Measurements from ENCODE around the gene SPG21. TPM values are rescaled to one million over a fixed set of nuclear protein-coding genes. Genes with fewer than 3 reads are reported as not detected.

The SPG21 gene
- total and polyA plus RNA-seq, 2 of the 13 experiments (the other 11 are each of a cell fraction or from before 2014, with no cell fraction given) = 36.7 to 42.4 TPM

- POLR2A ChIA-PET = interaction anchor here (1.2 kb wide), 1 partner anchor 35 kb away, joined by 3 read pairs; no protein-coding TSS in a partner anchor
- Histone ChIP-seq H3K36me3 (replicated peaks in 1 of 2; ENCODE audit: control insufficient read depth in 1 of 2, insufficient read depth in 2 of 2, low read length in 2 of 2) (no peaks in the 10 kb centered on the region), H3K4me2 (ENCODE audit: low read depth, low read length) (no peak overlapping the region), H3K27ac (ENCODE audit: extremely low read length, insufficient read depth, low read length) (no peak overlapping the region), H3K4me3 (replicated peaks in 1 of 3; ENCODE audit: insufficient read depth in 1 of 3, low read depth in 2 of 3, low read length in 3 of 3) (no peak overlapping the region), H2AFZ (ENCODE audit: low read length) (no peak overlapping the region), H4K20me1 (ENCODE audit: insufficient read depth, low read length) (no peaks in the 10 kb centered on the region), H3K4me1 (ENCODE audit: insufficient read depth, low read length) (peaks cover 13% of the 10 kb centered on the region), H3K27me3 (ENCODE audit: control insufficient read depth in 1 of 2, insufficient read depth in 2 of 2, low read length in 2 of 2) (peaks cover 1 to 35% of the 10 kb centered on the region in 2 experiments; a peak in 3 of 5 replicates), H3K9me3 (ENCODE audit: low read length) (no peaks in the 10 kb centered on the region), H3K79me2 (ENCODE audit: insufficient read depth, low read length) (no peaks in the 10 kb centered on the region), H3K9ac (ENCODE audit: insufficient read depth, low read depth, low read length) (no peak overlapping the region)
- in situ Hi-C loops (cut with HindIII; ENCODE audit: extremely low pct_ligation_motif_present, low pct_unique_long_range_greater_than_20kb) = no loop called here
- WGBS (ENCODE audit: low lambda C conversion rate) = 44% methylated on average over 10 of the region's 10 CpGs
- CTCF ChIA-PET (ENCODE audit: low intra/inter-chr PET ratio, low total read pairs) = no interaction called here
- no peak for DNase-seq (ENCODE audit: low spot score)
- ATAC-seq = no peak
- intact Hi-C loops (cut with micrococcal nuclease; ENCODE audit: unreplicated experiment) = no loop called here
- no peak for FAIRE-seq
- BruUV-seq (replicated peaks) = no TSS peak
- TF ChIP-seq ZSCAN30 (CRISPR knock-in tag; IDR thresholded peaks at IDR 0.05) = no peak
- TF ChIP-seq PLSCR1 (CRISPR knock-in tag; IDR thresholded peaks at IDR 0.05; ENCODE audit: borderline replicate concordance) = no peak
- TF ChIP-seq ZSCAN25 (CRISPR knock-in tag; IDR thresholded peaks at IDR 0.05) = no peak
- no peak for TF ChIP-seq SSRP1 (CRISPR knock-in tag; IDR thresholded peaks at IDR 0.05)
- no peak for TF ChIP-seq ZNF101 (CRISPR knock-in tag; IDR thresholded peaks at IDR 0.05; ENCODE audit: borderline replicate concordance, low read depth)
- TF ChIP-seq NFYC (CRISPR knock-in tag; IDR thresholded peaks at IDR 0.05) = no peak
- no peak for TF ChIP-seq ZGPAT (CRISPR knock-in tag; IDR thresholded peaks at IDR 0.05)
- TF ChIP-seq TRIM22 (IDR thresholded peaks at IDR 0.05) = no peak
- no peak for TF ChIP-seq HDAC1 (CRISPR knock-in tag; IDR thresholded peaks at IDR 0.05)
- no peak for TF ChIP-seq HHEX (CRISPR knock-in tag; IDR thresholded peaks at IDR 0.05)
- TF ChIP-seq ZNF225 (CRISPR knock-in tag; IDR thresholded peaks at IDR 0.05) = no peak
- TF ChIP-seq ZNF543 (CRISPR knock-in tag; IDR thresholded peaks at IDR 0.05) = no peak
- TF ChIP-seq KAT2B (IDR thresholded peaks at IDR 0.05; ENCODE audit: borderline replicate concordance, low read depth, low read length) = no peak
- TF ChIP-seq NFE2L1 (CRISPR knock-in tag; IDR thresholded peaks at IDR 0.05; ENCODE audit: borderline replicate concordance) = no peak
Measured at GRCh38 chr15:64928626-64929220, 61.0 kb downstream of the SPG21 start.
